SHP77 treated with DMSO at 0.1 percent for 48 hours (cell line): ENCODE results near the gene OR2F2.

Source experiments
- DNase-seq: peaks from one replicate; lab custom pipeline; 2025; lab: John Stamatoyannopoulos, UW

Gene OR2F2

DNA sequence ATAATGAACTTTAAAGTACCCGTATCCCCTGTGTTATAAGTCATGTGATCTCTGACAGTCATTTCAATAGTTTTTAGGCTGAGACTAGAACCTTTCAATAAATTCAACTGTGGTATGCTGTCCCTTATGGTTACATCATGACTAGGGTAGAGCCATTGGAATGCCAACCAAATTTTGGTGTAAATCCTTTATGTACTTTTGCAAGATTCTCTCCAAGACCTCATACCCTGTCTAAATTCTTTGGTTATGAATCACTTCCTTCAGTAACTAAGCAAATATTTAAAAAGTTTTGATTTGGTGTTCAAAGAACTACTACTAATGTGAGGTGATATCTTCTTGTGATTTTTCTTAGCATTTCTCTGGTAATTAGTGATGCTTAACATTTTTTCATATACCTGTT lies 44.3 kb downstream of the OR2F2 start:
- DNase-seq = no peak

DNA sequence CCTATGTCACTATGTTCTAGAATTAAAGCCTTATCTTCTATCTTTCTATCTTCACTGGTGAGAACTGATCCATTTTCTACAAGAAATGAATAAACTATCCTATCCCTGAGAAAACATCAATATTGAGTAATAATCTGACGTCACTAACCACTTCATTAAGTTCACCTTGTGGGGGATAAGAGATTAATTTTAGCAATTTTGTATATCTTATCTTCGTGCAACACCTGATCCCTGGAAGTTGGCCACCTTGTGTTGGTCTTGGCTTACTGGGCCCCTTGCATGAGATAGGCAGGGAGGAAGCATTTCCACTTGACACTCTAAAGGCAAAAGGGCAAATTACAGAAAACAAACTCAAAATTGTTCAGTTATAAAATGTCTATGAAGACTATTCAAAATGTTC lies 45.0 kb downstream of the OR2F2 start:
- no peak for DNase-seq

DNA sequence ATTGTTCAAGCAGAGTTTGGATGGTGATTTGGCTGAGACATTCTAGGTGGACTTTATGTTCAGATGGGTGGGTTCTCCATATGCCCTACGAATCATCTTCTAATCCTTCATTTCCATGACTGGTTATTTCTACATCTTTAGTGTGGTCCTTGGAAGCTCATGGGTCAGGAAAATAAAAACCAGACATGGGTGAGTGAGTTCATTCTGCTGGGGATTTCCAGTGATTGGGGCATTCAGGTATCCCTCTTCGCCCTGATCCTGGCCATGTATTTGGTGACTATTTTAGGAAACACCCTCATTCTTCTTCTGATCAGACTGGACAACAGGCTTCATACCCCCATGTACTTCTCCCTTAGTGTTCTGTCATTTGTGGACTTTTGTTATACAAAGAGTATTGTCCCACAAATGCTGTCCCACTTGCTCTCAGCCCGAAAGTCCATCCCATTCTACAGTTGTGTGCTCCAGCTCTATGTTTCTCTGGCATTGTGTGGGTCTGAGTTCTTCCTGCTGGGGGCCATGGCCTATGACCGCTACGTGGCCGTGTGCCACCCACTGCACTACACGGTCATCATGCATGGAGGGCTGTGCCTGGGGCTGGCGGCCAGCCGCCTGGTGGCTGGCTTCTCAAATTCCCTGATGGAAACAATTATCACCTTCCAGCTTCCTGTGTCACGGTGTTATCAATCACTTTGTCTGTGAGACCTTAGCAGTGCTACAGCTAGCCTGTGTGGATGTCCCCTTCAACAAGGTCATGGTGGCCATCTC lies 45.9 kb downstream of the OR2F2 start:
- DNase-seq = no peak

- DNase-seq = no peak
Observed at GRCh38 chr7:143983960-143984359, 48.9 kb downstream of the OR2F2 start.
